ENCODE results near the gene ALPG. TPM values are rescaled to one million over a fixed set of nuclear protein-coding genes. Genes with fewer than 3 reads are reported as not detected.

ALPG gene
- total RNA-seq, 3 donors from 2014 or later (not counting 1 experiment from before 2014, with no cell fraction given), result not detected

GRCh38 chr2:232367016-232367415, 39.6 kb upstream of the ALPG start:
- TF ChIP-seq, protein P1, sequence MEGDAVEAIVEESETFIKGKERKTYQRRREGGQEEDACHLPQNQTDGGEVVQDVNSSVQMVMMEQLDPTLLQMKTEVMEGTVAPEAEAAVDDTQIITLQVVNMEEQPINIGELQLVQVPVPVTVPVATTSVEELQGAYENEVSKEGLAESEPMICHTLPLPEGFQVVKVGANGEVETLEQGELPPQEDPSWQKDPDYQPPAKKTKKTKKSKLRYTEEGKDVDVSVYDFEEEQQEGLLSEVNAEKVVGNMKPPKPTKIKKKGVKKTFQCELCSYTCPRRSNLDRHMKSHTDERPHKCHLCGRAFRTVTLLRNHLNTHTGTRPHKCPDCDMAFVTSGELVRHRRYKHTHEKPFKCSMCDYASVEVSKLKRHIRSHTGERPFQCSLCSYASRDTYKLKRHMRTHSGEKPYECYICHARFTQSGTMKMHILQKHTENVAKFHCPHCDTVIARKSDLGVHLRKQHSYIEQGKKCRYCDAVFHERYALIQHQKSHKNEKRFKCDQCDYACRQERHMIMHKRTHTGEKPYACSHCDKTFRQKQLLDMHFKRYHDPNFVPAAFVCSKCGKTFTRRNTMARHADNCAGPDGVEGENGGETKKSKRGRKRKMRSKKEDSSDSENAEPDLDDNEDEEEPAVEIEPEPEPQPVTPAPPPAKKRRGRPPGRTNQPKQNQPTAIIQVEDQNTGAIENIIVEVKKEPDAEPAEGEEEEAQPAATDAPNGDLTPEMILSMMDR (IDR thresholded peaks at IDR 0.05), result no peak
- DNase-seq, result no peak
- no peak for ATAC-seq
- 79% methylated on average over 7 of the region's 7 CpGs for WGBS (ENCODE audit: insufficient coverage)
- intact Hi-C loops (cut with micrococcal nuclease), result no loop called here
- Mint-ChIP-seq H3K4me1 (peaks cover 5 to 21% of the 10 kb centered on the region in 2 donors), H3K9me3 (no peaks in the 10 kb centered on the region), H3K27ac (no peak overlapping the region), H3K4me3 (no peak overlapping the region), H3K36me3 (no peaks in the 10 kb centered on the region), H3K27me3 (ENCODE audit: low read depth in 2 of 2) (no peaks in the 10 kb centered on the region)
- H3K27ac ChIP-seq (ENCODE audit: low read length), result no peak overlapping the region
- peaks cover 20% of the 10 kb centered on the region for H3K4me1 ChIP-seq (ENCODE audit: control insufficient read depth, insufficient read depth, low read length)
- H3K4me3 ChIP-seq (ENCODE audit: low read length), result no peak overlapping the region
- H3K27me3 ChIP-seq (ENCODE audit: control insufficient read depth, insufficient read depth, low read length), result no peaks in the 10 kb centered on the region
- no peaks in the 10 kb centered on the region for H3K36me3 ChIP-seq (ENCODE audit: control insufficient read depth, insufficient read depth, low read length)
- H3K9me3 ChIP-seq (ENCODE audit: control insufficient read depth, insufficient read depth, low read length), result no peaks in the 10 kb centered on the region

- WGBS (ENCODE audit: insufficient coverage), result 82% methylated on average over 13 of the region's 13 CpGs
- no peak for ATAC-seq
- Mint-ChIP-seq H3K27me3 (ENCODE audit: low read depth in 2 of 2) (no peaks in the 10 kb centered on the region), H3K4me1 (peaks cover 5 to 21% of the 10 kb centered on the region in 2 donors), H3K9me3 (no peaks in the 10 kb centered on the region), H3K36me3 (no peaks in the 10 kb centered on the region), H3K27ac (no peak overlapping the region), H3K4me3 (no peak overlapping the region)
- Histone ChIP-seq H3K9me3 (ENCODE audit: control insufficient read depth, insufficient read depth, low read length) (no peaks in the 10 kb centered on the region), H3K36me3 (ENCODE audit: control insufficient read depth, insufficient read depth, low read length) (no peaks in the 10 kb centered on the region), H3K4me1 (ENCODE audit: control insufficient read depth, insufficient read depth, low read length) (peaks cover 20% of the 10 kb centered on the region), H3K27me3 (ENCODE audit: control insufficient read depth, insufficient read depth, low read length) (no peaks in the 10 kb centered on the region), H3K4me3 (ENCODE audit: low read length) (no peak overlapping the region), H3K27ac (ENCODE audit: low read length) (no peak overlapping the region)
- DNase-seq, result no peak
- TF ChIP-seq, protein P1 (IDR thresholded peaks at IDR 0.05), result no peak
- intact Hi-C loops (cut with micrococcal nuclease), result no loop called here
These were observed 38.9 kb upstream of the ALPG start for GRCh38 chr2:232367591-232368233.

GRCh38 chr2:232368311-232368731, 38.3 kb upstream of the ALPG start:
- Mint-ChIP-seq H3K4me1 (peaks cover 5 to 21% of the 10 kb centered on the region in 2 donors), H3K27me3 (ENCODE audit: low read depth in 2 of 2) (no peaks in the 10 kb centered on the region), H3K27ac (no peak overlapping the region), H3K4me3 (no peak overlapping the region), H3K36me3 (no peaks in the 10 kb centered on the region), H3K9me3 (no peaks in the 10 kb centered on the region)
- H3K27ac ChIP-seq (ENCODE audit: low read length), result no peak overlapping the region
- no peak overlapping the region for H3K4me3 ChIP-seq (ENCODE audit: low read length)
- no peaks in the 10 kb centered on the region for H3K9me3 ChIP-seq (ENCODE audit: control insufficient read depth, insufficient read depth, low read length)
- 89% methylated on average over 15 of the region's 15 CpGs for WGBS (ENCODE audit: insufficient coverage)
- no peaks in the 10 kb centered on the region for H3K36me3 ChIP-seq (ENCODE audit: control insufficient read depth, insufficient read depth, low read length)
- ATAC-seq (no peak), DNase-seq (no peak)
- TF ChIP-seq, protein P1 (IDR thresholded peaks at IDR 0.05), result no peak
- intact Hi-C loops (cut with micrococcal nuclease), result no loop called here
- H3K27me3 ChIP-seq (ENCODE audit: control insufficient read depth, insufficient read depth, low read length), result no peaks in the 10 kb centered on the region
- peaks cover 20% of the 10 kb centered on the region for H3K4me1 ChIP-seq (ENCODE audit: control insufficient read depth, insufficient read depth, low read length)
